ENCODE measurements around the gene DBH.

Gene DBH

GRCh38 chr9:133605446-133605845 is 30.7 kb upstream of the DBH start:
- TF ChIP-seq CTCF (IDR thresholded peaks at IDR 0.05): no peak

DNA sequence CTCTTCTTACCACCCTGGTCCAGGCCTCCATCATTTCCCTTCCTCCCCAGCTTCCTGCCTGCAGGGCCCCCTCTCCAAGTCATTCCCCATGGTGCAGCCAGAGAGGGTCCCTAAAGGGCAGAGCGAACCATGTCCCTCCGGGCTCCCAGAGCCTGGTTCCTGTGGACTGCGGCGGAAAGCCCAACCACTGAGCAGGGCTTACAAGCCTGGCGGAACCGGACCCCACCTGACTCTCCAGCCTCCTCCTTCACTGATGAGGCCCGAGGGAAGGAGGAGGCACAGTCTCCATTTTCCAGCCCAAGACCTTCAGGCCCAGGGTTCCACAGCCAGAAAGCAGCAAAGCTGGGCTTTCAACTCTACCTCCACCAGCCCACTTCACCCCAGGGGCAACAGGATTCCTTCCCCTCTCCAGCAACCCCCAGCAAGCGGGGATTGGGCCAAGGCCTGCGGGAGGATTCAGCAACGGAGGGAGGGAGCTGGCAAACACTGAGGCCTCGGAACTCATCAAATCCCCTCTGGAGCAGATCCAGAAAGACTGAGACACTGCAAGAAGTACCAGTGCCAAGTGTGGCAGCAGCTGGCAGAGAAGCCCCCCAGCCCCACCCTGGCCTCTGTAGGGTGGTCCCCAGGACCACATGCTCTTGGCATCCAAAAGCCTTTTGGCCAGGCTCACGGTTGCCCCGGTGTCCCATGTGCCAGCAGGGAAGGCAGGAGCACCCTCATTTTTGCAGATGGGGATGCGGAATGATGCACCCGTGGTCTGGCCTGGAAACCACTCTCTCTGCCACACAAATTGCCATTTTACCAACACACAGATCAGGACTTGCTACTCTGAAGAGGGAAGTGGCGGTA is 30.1 kb upstream of the DBH start:
- no peak for TF ChIP-seq CTCF (IDR thresholded peaks at IDR 0.05)

DNA sequence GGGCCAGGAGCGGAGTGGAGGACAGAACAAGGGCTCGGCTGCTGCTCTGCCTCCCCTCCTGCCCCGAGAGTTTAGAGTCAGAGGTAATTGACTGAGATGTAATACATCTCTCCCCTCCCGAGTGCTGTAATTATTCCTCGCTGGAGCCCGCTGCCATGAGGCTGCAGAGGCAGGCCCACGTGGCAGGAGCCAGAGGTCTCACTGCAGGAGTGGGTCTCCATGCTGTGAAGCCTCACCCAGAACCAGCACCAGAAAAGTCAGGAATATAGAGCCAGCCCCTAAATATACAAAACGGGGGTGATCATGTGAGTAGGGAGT is 29.5 kb upstream of the DBH start:
- TF ChIP-seq CTCF (IDR thresholded peaks at IDR 0.05): no peak

- TF ChIP-seq CTCF (IDR thresholded peaks at IDR 0.05): no peak
Measured at GRCh38 chr9:133607381-133607780, 28.8 kb upstream of the DBH start.

DNA sequence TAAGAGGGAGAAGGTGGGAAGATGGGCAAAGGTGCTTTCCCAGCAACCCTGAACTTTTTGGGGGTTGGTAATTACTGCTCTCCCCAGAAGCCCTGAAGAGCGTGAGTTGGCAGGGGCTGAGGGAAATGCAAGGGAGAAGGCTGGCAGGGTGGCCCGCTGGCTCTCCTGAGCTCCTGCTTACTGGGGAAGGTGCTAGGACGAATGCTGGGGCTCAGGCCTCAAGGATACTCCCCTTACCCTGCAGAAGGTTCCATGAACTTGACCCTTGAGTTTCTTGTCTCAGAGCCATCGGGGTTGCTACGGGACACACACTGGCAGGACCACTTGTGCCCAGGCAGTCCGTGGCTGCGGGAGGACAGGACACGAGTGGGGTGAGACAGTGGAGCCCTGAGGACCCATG is 28.2 kb upstream of the DBH start:
- no peak for TF ChIP-seq CTCF (IDR thresholded peaks at IDR 0.05)

GRCh38 chr9:133608382-133608781 is 27.8 kb upstream of the DBH start:
- TF ChIP-seq CTCF (IDR thresholded peaks at IDR 0.05): no peak

DNA sequence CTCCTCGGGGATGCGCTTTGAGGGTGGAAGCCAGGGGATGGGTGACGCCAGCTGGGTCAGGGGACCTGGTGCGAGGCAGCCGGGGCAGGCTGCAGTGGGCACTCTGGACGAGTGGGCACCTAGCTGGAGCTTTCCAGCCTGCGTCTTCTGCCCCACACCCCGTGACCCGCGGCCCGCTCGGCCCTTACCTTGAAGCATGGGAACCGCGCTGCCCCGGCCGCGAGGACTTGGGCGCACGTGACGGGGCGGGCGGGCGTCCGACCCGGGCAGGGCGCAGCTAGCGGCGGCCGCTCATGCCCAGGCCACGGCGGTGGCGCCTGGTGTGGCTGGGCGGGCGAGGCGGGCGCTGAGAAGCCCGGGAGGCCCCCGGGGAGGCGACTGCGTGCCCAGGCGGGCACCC is 27.3 kb upstream of the DBH start:
- no peak for TF ChIP-seq CTCF (IDR thresholded peaks at IDR 0.05)

Data from LNCAP (cell line).